SK-N-SH (cell line): ENCODE data around the gene OR10T2. TPM values are rescaled to one million over a fixed set of nuclear protein-coding genes. Genes with fewer than 3 reads are reported as not detected.

Experiments used
- polyA plus RNA-seq, 3 experiments: library from polyadenylated mRNA; depleted of rRNA; stranded (reverse); fragments of >200 nt; gene quantifications; 2 replicates each; pipeline ENCODE4 v1.2.3, GENCODE V29; 2012

The OR10T2 gene
- polyA plus RNA-seq, 1 of the 3 experiments (the other 2 are of a cell fraction), result not detected

Other genes starting within 250 kb of the OR10T2 start
- gene CD1D, start 218.6 kb downstream of the OR10T2 start, polyA plus RNA-seq (2012; rRNA removed), result not detected in 2 replicates
- not detected in 2 replicates for gene CD1A, start 145.0 kb downstream of the OR10T2 start, polyA plus RNA-seq (2012; rRNA removed)
- gene CD1C, start 109.5 kb downstream of the OR10T2 start, polyA plus RNA-seq (2012; rRNA removed), result not detected in 2 replicates
- gene CD1B, start 67.9 kb downstream of the OR10T2 start, polyA plus RNA-seq (2012; rRNA removed), result not detected in 2 replicates
- not detected in 2 replicates for gene CD1E, start 45.6 kb downstream of the OR10T2 start, polyA plus RNA-seq (2012; rRNA removed)
- gene OR10K2, start 26.8 kb upstream of the OR10T2 start, polyA plus RNA-seq (2012; rRNA removed), result not detected in 2 replicates
- gene OR10K1, start 62.4 kb upstream of the OR10T2 start, polyA plus RNA-seq (2012; rRNA removed), result not detected in 2 replicates
- gene OR10R2, start 72.8 kb upstream of the OR10T2 start, polyA plus RNA-seq (2012; rRNA removed), result not detected in 2 replicates
- not detected in 2 replicates for gene OR6Y1, start 154.9 kb upstream of the OR10T2 start, polyA plus RNA-seq (2012; rRNA removed)
- gene OR6P1, start 171.1 kb upstream of the OR10T2 start, polyA plus RNA-seq (2012; rRNA removed), result not detected in 2 replicates
- not detected in 2 replicates for gene OR10X1, start 180.4 kb upstream of the OR10T2 start, polyA plus RNA-seq (2012; rRNA removed)
- not detected in 2 replicates for gene OR10Z1, start 205.8 kb upstream of the OR10T2 start, polyA plus RNA-seq (2012; rRNA removed)